GM21360 (cell line): ENCODE results near the gene ADARB1.

Source experiments
- ATAC-seq: cut with Tn5 transposase; IDR thresholded peaks from one replicate; pipeline ENCODE4 v1.9.1; 2021; ENCODE audit warnings: mild to moderate bottlenecking, moderate library complexity; ENCODE audit not compliant: unreplicated experiment

Gene ADARB1

GRCh38 chr21:45162809-45163208, 88.4 kb downstream of the ADARB1 start:
- ATAC-seq, result no peak

- ATAC-seq, result no peak
Observed at GRCh38 chr21:45163413-45164123, 89.2 kb downstream of the ADARB1 start.

GRCh38 chr21:45164124-45164511, 89.7 kb downstream of the ADARB1 start:
- ATAC-seq, result no peak

- ATAC-seq, result no peak
Observed at GRCh38 chr21:45164838-45165237, 90.5 kb downstream of the ADARB1 start.

- ATAC-seq, result no peak
Observed at GRCh38 chr21:45166931-45167330, 92.6 kb downstream of the ADARB1 start.

GRCh38 chr21:45167796-45168222, 93.4 kb downstream of the ADARB1 start:
- no peak for ATAC-seq

GRCh38 chr21:45168522-45168921, 94.1 kb downstream of the ADARB1 start:
- ATAC-seq, result no peak

GRCh38 chr21:45169001-45169400, 94.6 kb downstream of the ADARB1 start:
- no peak for ATAC-seq

GRCh38 chr21:45169682-45170081, 95.3 kb downstream of the ADARB1 start:
- ATAC-seq, result no peak

GRCh38 chr21:45170987-45171386, 96.6 kb downstream of the ADARB1 start:
- no peak for ATAC-seq

- no peak for ATAC-seq
Observed at GRCh38 chr21:45172420-45172819, 98.0 kb downstream of the ADARB1 start.

- ATAC-seq, result no peak
Observed at GRCh38 chr21:45175326-45176095, 101.1 kb downstream of the ADARB1 start.

GRCh38 chr21:45176141-45176540, 101.8 kb downstream of the ADARB1 start:
- no peak for ATAC-seq

GRCh38 chr21:45177039-45177438, 102.7 kb downstream of the ADARB1 start:
- no peak for ATAC-seq

- no peak for ATAC-seq
Observed at GRCh38 chr21:45178070-45178608, 103.8 kb downstream of the ADARB1 start.

GRCh38 chr21:45178971-45179370, 104.6 kb downstream of the ADARB1 start:
- no peak for ATAC-seq

- no peak for ATAC-seq
Observed at GRCh38 chr21:45179568-45180245, 105.3 kb downstream of the ADARB1 start.

GRCh38 chr21:45180246-45180599, 105.8 kb downstream of the ADARB1 start:
- ATAC-seq, result no peak

- no peak for ATAC-seq
Observed at GRCh38 chr21:45182958-45183357, 108.6 kb downstream of the ADARB1 start.

GRCh38 chr21:45183852-45184251, 109.5 kb downstream of the ADARB1 start:
- no peak for ATAC-seq

- ATAC-seq, result no peak
Observed at GRCh38 chr21:45184869-45185268, 110.5 kb downstream of the ADARB1 start.

- no peak for ATAC-seq
Observed at GRCh38 chr21:45186709-45187108, 112.3 kb downstream of the ADARB1 start.
